ENCODE measurements around the gene IGFBP5. TPM values are rescaled to one million over a fixed set of nuclear protein-coding genes. Genes with fewer than 3 reads are reported as not detected.

The IGFBP5 gene
- total and polyA plus RNA-seq, 9 of the 15 experiments (the other 6 are each of a cell fraction or from before 2014, with no cell fraction given), result 0.01 to 1.9 (median 0.03) TPM; not detected in 6

DNA sequence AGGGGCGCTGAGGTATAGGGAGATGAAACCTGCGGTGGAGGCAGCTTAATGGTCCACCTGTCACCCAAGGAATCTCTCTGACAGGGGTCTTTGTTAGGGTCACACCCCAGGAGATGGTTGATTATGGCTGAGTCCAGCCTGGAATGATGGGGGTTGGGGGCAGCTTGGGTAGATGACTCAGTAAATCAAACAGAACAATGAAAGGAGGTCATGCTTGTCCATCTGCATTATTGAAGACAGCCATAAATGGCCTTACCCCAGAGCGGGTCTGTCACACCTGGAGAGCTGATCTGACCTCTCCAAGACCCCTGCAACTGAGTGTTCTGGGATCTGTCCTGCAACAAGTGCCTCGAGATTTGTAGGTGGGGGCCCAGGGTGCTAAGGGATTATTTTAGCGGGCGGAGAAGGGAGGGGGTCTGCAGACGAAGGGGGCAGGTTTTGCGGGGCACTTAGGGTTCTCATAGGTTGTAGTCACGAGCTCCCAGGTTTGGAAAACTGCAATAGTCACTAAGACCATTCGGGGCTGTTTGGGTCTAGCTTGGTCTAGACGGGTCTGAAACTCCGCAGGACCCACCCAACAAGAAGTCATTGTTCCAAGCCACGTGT, 62.9 kb downstream of the IGFBP5 start:
- H3K9me3 ChIP-seq (replicated peaks; ENCODE audit: control insufficient read depth, insufficient read depth, low read depth, low read length), result no peaks in the 10 kb centered on the region
- CTCF ChIA-PET (ENCODE audit: low intra/inter-chr PET ratio), result no interaction called here
- in situ Hi-C loops (cut with MboI) (no loop called here), intact Hi-C loops (cut with micrococcal nuclease) (no loop called here)
- no peaks in the 10 kb centered on the region for H3K79me2 ChIP-seq (ENCODE audit: control insufficient read depth, insufficient read depth, low read length)
- no peak overlapping the region for H3K4me2 ChIP-seq (ENCODE audit: insufficient read depth, low read length)
- H3K36me3 ChIP-seq (ENCODE audit: control insufficient read depth, insufficient read depth, low read length), result no peaks in the 10 kb centered on the region
- no peak overlapping the region for H2AFZ ChIP-seq (ENCODE audit: low read depth, low read length)
- H3K4me3 ChIP-seq, result no peak overlapping the region
- DNase-seq (ENCODE audit: extremely low read depth in 1 of 4, low spot score in 3 of 4) (no peak), ATAC-seq (no peak), FAIRE-seq (no peak)
- H4K20me1 ChIP-seq (replicated peaks; ENCODE audit: control insufficient read depth, insufficient read depth, low read length), result no peaks in the 10 kb centered on the region
- POLR2A ChIA-PET, result interaction anchor here (0.6 kb wide), 3 partner anchors 10 to 76 kb away, joined by 3 to 4 read pairs (median 3); no protein-coding TSS in a partner anchor
- H3K4me1 ChIP-seq (replicated peaks in 1 of 2; ENCODE audit: control insufficient read depth in 2 of 2, insufficient read depth in 2 of 2, low read length in 2 of 2), result no peaks in the 10 kb centered on the region; a peak in 1 of 5 replicates
- 8% methylated on average over 13 of the region's 13 CpGs for WGBS (ENCODE audit: insufficient coverage, low coverage, missing lambda C conversion rate)
- no TSS peak for BruUV-seq (replicated peaks)
- peaks cover 5 to 35% of the 10 kb centered on the region in 2 experiments for H3K27me3 ChIP-seq (ENCODE audit: control insufficient read depth in 2 of 2, insufficient read depth in 2 of 2, low read length in 2 of 2)
- TF ChIP-seq ZFP36 (IDR thresholded peaks at IDR 0.05; ENCODE audit: low read depth, low read length, partially characterized antibody) (no peak), PHF8 (IDR thresholded peaks at IDR 0.05; ENCODE audit: borderline replicate concordance, low read length) (no peak), XRCC4 (IDR thresholded peaks at IDR 0.05; ENCODE audit: extremely low read depth, insufficient read depth, insufficient read length) (no peak), POLR2G (IDR thresholded peaks at IDR 0.05; ENCODE audit: low read depth, low read length) (no peak), RFX7 (CRISPR knock-in tag; IDR thresholded peaks at IDR 0.05) (no peak), CBX1 (IDR thresholded peaks at IDR 0.05; ENCODE audit: low read depth) (no peak), EWSR1 (IDR thresholded peaks at IDR 0.05; ENCODE audit: borderline replicate concordance, low read depth, partially characterized antibody) (no peak), NR3C1 (CRISPR knock-in tag; IDR thresholded peaks at IDR 0.05) (no peak), KAT8 (IDR thresholded peaks at IDR 0.05; ENCODE audit: low read depth) (no peak)
- TF ChIP-seq, protein P1, sequence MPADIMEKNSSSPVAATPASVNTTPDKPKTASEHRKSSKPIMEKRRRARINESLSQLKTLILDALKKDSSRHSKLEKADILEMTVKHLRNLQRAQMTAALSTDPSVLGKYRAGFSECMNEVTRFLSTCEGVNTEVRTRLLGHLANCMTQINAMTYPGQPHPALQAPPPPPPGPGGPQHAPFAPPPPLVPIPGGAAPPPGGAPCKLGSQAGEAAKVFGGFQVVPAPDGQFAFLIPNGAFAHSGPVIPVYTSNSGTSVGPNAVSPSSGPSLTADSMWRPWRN (IDR thresholded peaks at IDR 0.05; ENCODE audit: low read depth), result no peak
- H3K9ac ChIP-seq (ENCODE audit: insufficient read depth in 1 of 2, low read depth in 2 of 2, low read length in 2 of 2), result no peak overlapping the region
- H3K9me1 ChIP-seq (ENCODE audit: control insufficient read depth, insufficient read depth, low read length), result no peaks in the 10 kb centered on the region
- H3K27ac ChIP-seq (ENCODE audit: extremely low read depth, low read depth, low read length), result no peak overlapping the region

All from K562 (cell line).